ENCODE data around the gene TNS3. TPM values are rescaled to one million over a fixed set of nuclear protein-coding genes. Genes with fewer than 3 reads are reported as not detected.

Gene TNS3
- total RNA-seq, 1 donor from 2014 or later = 120 TPM

- Mint-ChIP-seq H3K4me3 (ENCODE audit: low read depth) (no peak overlapping the region), H3K27me3 (no peaks in the 10 kb centered on the region), H3K4me1 (ENCODE audit: low read depth) (peaks cover 26% of the 10 kb centered on the region), H3K27ac (no peak overlapping the region), H3K9me3 (ENCODE audit: low read depth) (no peaks in the 10 kb centered on the region), H3K36me3 (ENCODE audit: insufficient read depth) (no peaks in the 10 kb centered on the region)
- no peak for DNase-seq (ENCODE audit: low spot score, unreplicated experiment)
- no peak for TF ChIP-seq CTCF (IDR thresholded peaks at IDR 0.05; ENCODE audit: unreplicated experiment)
Observed at GRCh38 chr7:47619806-47620205, 37.9 kb upstream of the TNS3 start.

- no peak for DNase-seq (ENCODE audit: low spot score, unreplicated experiment)
- Mint-ChIP-seq H3K27ac (no peak overlapping the region), H3K9me3 (ENCODE audit: low read depth) (no peaks in the 10 kb centered on the region), H3K4me3 (ENCODE audit: low read depth) (no peak overlapping the region), H3K36me3 (ENCODE audit: insufficient read depth) (no peaks in the 10 kb centered on the region), H3K4me1 (ENCODE audit: low read depth) (peaks cover 12% of the 10 kb centered on the region), H3K27me3 (peaks cover 4% of the 10 kb centered on the region)
- no peak for TF ChIP-seq CTCF (IDR thresholded peaks at IDR 0.05; ENCODE audit: unreplicated experiment)
Observed at GRCh38 chr7:47617131-47617530, 35.2 kb upstream of the TNS3 start.

GRCh38 chr7:47614450-47614849 is 32.5 kb upstream of the TNS3 start:
- no peak for TF ChIP-seq CTCF (IDR thresholded peaks at IDR 0.05; ENCODE audit: unreplicated experiment)
- no peaks in the 10 kb centered on the region for H3K9me3 Mint-ChIP-seq (ENCODE audit: low read depth)
- peaks cover 4% of the 10 kb centered on the region for H3K27me3 Mint-ChIP-seq
- no peaks in the 10 kb centered on the region for H3K36me3 Mint-ChIP-seq (ENCODE audit: insufficient read depth)
- peaks cover 11% of the 10 kb centered on the region for H3K4me1 Mint-ChIP-seq (ENCODE audit: low read depth)
- no peak overlapping the region for H3K4me3 Mint-ChIP-seq (ENCODE audit: low read depth)
- H3K27ac Mint-ChIP-seq = peak overlapping the region; percentile 51
- DNase-seq (ENCODE audit: low spot score, unreplicated experiment) = no peak

- peaks cover 11% of the 10 kb centered on the region for H3K4me1 Mint-ChIP-seq (ENCODE audit: low read depth)
- peaks cover 4% of the 10 kb centered on the region for H3K27me3 Mint-ChIP-seq
- no peak overlapping the region for H3K27ac Mint-ChIP-seq
- no peak overlapping the region for H3K4me3 Mint-ChIP-seq (ENCODE audit: low read depth)
- H3K9me3 Mint-ChIP-seq (ENCODE audit: low read depth) = no peaks in the 10 kb centered on the region
- DNase-seq (ENCODE audit: low spot score, unreplicated experiment) = no peak
- no peak for TF ChIP-seq CTCF (IDR thresholded peaks at IDR 0.05; ENCODE audit: unreplicated experiment)
- no peaks in the 10 kb centered on the region for H3K36me3 Mint-ChIP-seq (ENCODE audit: insufficient read depth)
Observed at GRCh38 chr7:47611045-47611511, 29.2 kb upstream of the TNS3 start.

GRCh38 chr7:47610506-47611044 is 28.7 kb upstream of the TNS3 start:
- Mint-ChIP-seq H3K4me1 (ENCODE audit: low read depth) (peaks cover 11% of the 10 kb centered on the region), H3K27me3 (peaks cover 4% of the 10 kb centered on the region), H3K36me3 (ENCODE audit: insufficient read depth) (no peaks in the 10 kb centered on the region), H3K27ac (no peak overlapping the region), H3K4me3 (ENCODE audit: low read depth) (no peak overlapping the region), H3K9me3 (ENCODE audit: low read depth) (no peaks in the 10 kb centered on the region)
- TF ChIP-seq CTCF (IDR thresholded peaks at IDR 0.05; ENCODE audit: unreplicated experiment) = no peak
- DNase-seq (ENCODE audit: low spot score, unreplicated experiment) = no peak

All from progenitor cell of endocrine pancreas (in vitro differentiated cells).